Right lung (tissue), 5 donors: ENCODE data around the gene SUSD5. TPM values are rescaled to one million over a fixed set of nuclear protein-coding genes. Genes with fewer than 3 reads are reported as not detected.
"Not testable (repeated sequence)": the region's sequence is repeated elsewhere in the genome, so short reads cannot be mapped to it uniquely, and the experiment has no call there.

Experiments used
- DNase-seq, 2 donors: peaks; one replicate each; pipeline ENCODE4 v3.0.0-alpha.2; 2013
- polyA plus RNA-seq, 5 donors: library from polyadenylated mRNA; unstranded; fragments of 120-200 nt; gene quantifications; one replicate each; pipeline versions ENCODE4 v1.2.1 to v1.2.3, GENCODE V29; 2013; ENCODE audit warnings: inconsistent platforms in 1 of 5, low replicate concordance in 1 of 5; ENCODE audit not compliant: insufficient read length in 5 of 5, insufficient read depth in 1 of 5

SUSD5 gene
- polyA plus RNA-seq, 5 donors: 2.8 to 3.7 (median 3.4) TPM

- DNase-seq: no peak
Measured at GRCh38 chr3:33159234-33159633, 59.4 kb downstream of the SUSD5 start.

- no peak for DNase-seq
Measured at GRCh38 chr3:33155301-33155700, 63.3 kb downstream of the SUSD5 start.

GRCh38 chr3:33153782-33154181 is 64.8 kb downstream of the SUSD5 start:
- no peak for DNase-seq

- no peak for DNase-seq
Measured at GRCh38 chr3:33152363-33153360, 65.9 kb downstream of the SUSD5 start.

- DNase-seq: no peak
Measured at GRCh38 chr3:33149342-33149741, 69.3 kb downstream of the SUSD5 start.

GRCh38 chr3:33146791-33147445 is 71.7 kb downstream of the SUSD5 start:
- DNase-seq: peak; percentile 6 to 9

- no peak for DNase-seq
Measured at GRCh38 chr3:33145901-33146580, 72.6 kb downstream of the SUSD5 start.

- DNase-seq: no peak
Measured at GRCh38 chr3:33145221-33145900, 73.2 kb downstream of the SUSD5 start.

- DNase-seq: no peak
Measured at GRCh38 chr3:33144433-33144832, 74.2 kb downstream of the SUSD5 start.

GRCh38 chr3:33141006-33141405 is 77.6 kb downstream of the SUSD5 start:
- DNase-seq: no peak

GRCh38 chr3:33139996-33140395 is 78.6 kb downstream of the SUSD5 start:
- no peak for DNase-seq

- DNase-seq: not testable (repeated sequence)
Measured at GRCh38 chr3:33139006-33139623, 79.5 kb downstream of the SUSD5 start.

GRCh38 chr3:33137691-33138090 is 80.9 kb downstream of the SUSD5 start:
- no peak for DNase-seq

GRCh38 chr3:33134026-33134625 is 84.5 kb downstream of the SUSD5 start:
- DNase-seq: no peak

- no peak for DNase-seq
Measured at GRCh38 chr3:33132019-33132360, 86.6 kb downstream of the SUSD5 start.

- DNase-seq: peak; percentile 39 to 54
Measured at GRCh38 chr3:33131331-33132018, 87.1 kb downstream of the SUSD5 start.

GRCh38 chr3:33130144-33130543 is 88.5 kb downstream of the SUSD5 start:
- DNase-seq: no peak

GRCh38 chr3:33128706-33129105 is 89.9 kb downstream of the SUSD5 start:
- DNase-seq: no peak

- DNase-seq: no peak
Measured at GRCh38 chr3:33125840-33126239, 92.8 kb downstream of the SUSD5 start.

- no peak for DNase-seq
Measured at GRCh38 chr3:33124638-33125037, 94.0 kb downstream of the SUSD5 start.
